HS-27A (cell line): Measurements from ENCODE around the gene PPP2R5C.

ENCODE experiments used
- DNase-seq: peaks from one replicate; pipeline ENCODE4 v3.0.0-alpha.2; 2012; ENCODE audit warnings: low read depth, missing footprints

PPP2R5C gene

GRCh38 chr14:101840649-101841369 is 79.3 kb downstream of the PPP2R5C start:
- DNase-seq = no peak

- no peak for DNase-seq
These were observed 81.5 kb downstream of the PPP2R5C start for GRCh38 chr14:101843038-101843437.

GRCh38 chr14:101843665-101844064 is 82.2 kb downstream of the PPP2R5C start:
- DNase-seq = no peak

GRCh38 chr14:101844219-101844618 is 82.7 kb downstream of the PPP2R5C start:
- DNase-seq = no peak

GRCh38 chr14:101844751-101845150 is 83.2 kb downstream of the PPP2R5C start:
- DNase-seq = no peak

GRCh38 chr14:101845496-101845895 is 84.0 kb downstream of the PPP2R5C start:
- DNase-seq = no peak

GRCh38 chr14:101845896-101846295 is 84.4 kb downstream of the PPP2R5C start:
- no peak for DNase-seq

GRCh38 chr14:101849125-101849524 is 87.6 kb downstream of the PPP2R5C start:
- no peak for DNase-seq

GRCh38 chr14:101849640-101850039 is 88.1 kb downstream of the PPP2R5C start:
- DNase-seq = no peak

GRCh38 chr14:101851183-101851582 is 89.7 kb downstream of the PPP2R5C start:
- DNase-seq = no peak

- DNase-seq = no peak
These were observed 90.4 kb downstream of the PPP2R5C start for GRCh38 chr14:101851736-101852405.

GRCh38 chr14:101852785-101853184 is 91.3 kb downstream of the PPP2R5C start:
- no peak for DNase-seq

- DNase-seq = no peak
These were observed 92.0 kb downstream of the PPP2R5C start for GRCh38 chr14:101853455-101854018.

- DNase-seq = no peak
These were observed 92.9 kb downstream of the PPP2R5C start for GRCh38 chr14:101854366-101854765.

- DNase-seq = no peak
These were observed 94.4 kb downstream of the PPP2R5C start for GRCh38 chr14:101855958-101856357.

GRCh38 chr14:101856536-101856935 is 95.0 kb downstream of the PPP2R5C start:
- DNase-seq = no peak

GRCh38 chr14:101857226-101857625 is 95.7 kb downstream of the PPP2R5C start:
- DNase-seq = no peak

- DNase-seq = no peak
These were observed 97.5 kb downstream of the PPP2R5C start for GRCh38 chr14:101858791-101859537.

GRCh38 chr14:101859538-101859902 is 98.0 kb downstream of the PPP2R5C start:
- DNase-seq = no peak

- DNase-seq = no peak
These were observed 98.4 kb downstream of the PPP2R5C start for GRCh38 chr14:101859958-101860357.

- DNase-seq = no peak
These were observed 100.0 kb downstream of the PPP2R5C start for GRCh38 chr14:101861464-101861863.

- DNase-seq = no peak
These were observed 100.7 kb downstream of the PPP2R5C start for GRCh38 chr14:101862177-101862576.

- no peak for DNase-seq
These were observed 101.2 kb downstream of the PPP2R5C start for GRCh38 chr14:101862711-101863110.
